GM12891 (cell line): ENCODE results near the gene KLF1.
A peak's percentile ranks its signal among the peaks of the same experiment; 100 is the strongest.
"Not testable (repeated sequence)": the region's sequence is repeated elsewhere in the genome, so short reads cannot be mapped to it uniquely, and the experiment has no call there.

Experiments used
- DNase-seq: peaks from one replicate; pipeline ENCODE4 v3.0.0; 2011; ENCODE audit warnings: low spot score; ENCODE audit not compliant: insufficient read length
- FAIRE-seq: peaks from 2 replicates; lab custom pipeline; 2011; peaks lifted over from hg19 to GRCh38; lab: Jason Lieb, UNC
- PAX5 ChIP-seq: IDR thresholded peaks from 2 replicates; pipeline ENCODE4 v1.6.1; 2011; ENCODE audit warnings: low read length, moderate library complexity, mild to moderate bottlenecking; ENCODE audit not compliant: insufficient read depth, severe bottlenecking
- POLR2A ChIP-seq: IDR thresholded peaks from 2 replicates; pipeline ENCODE4 v1.6.1; 2011; ENCODE audit warnings: low read depth, low read length, control low read depth
- POLR2AphosphoS5 ChIP-seq: IDR thresholded peaks from 2 replicates; pipeline ENCODE4 v1.6.1; 2011; ENCODE audit warnings: low read depth, low read length, control low read depth
- POU2F2 ChIP-seq: IDR thresholded peaks from 2 replicates; pipeline ENCODE4 v1.6.1; 2011; ENCODE audit warnings: low read depth, mild to moderate bottlenecking, control low read depth, low read length, moderate library complexity
- SPI1 ChIP-seq: IDR thresholded peaks from 2 replicates; pipeline ENCODE4 v1.6.1; 2011; ENCODE audit warnings: low read depth, low read length, control low read depth
- TAF1 ChIP-seq: IDR thresholded peaks from 2 replicates; pipeline ENCODE4 v1.6.1; 2011; ENCODE audit warnings: low read depth, low read length, control low read depth

Gene KLF1

GRCh38 chr19:12921047-12921446 lies 34.0 kb upstream of the KLF1 start:
- TF ChIP-seq TAF1 (no peak), SPI1 (no peak), POLR2A (no peak), POU2F2 (no peak), PAX5 (no peak), POLR2AphosphoS5 (no peak)
- no peak for FAIRE-seq
- no peak for DNase-seq

DNA sequence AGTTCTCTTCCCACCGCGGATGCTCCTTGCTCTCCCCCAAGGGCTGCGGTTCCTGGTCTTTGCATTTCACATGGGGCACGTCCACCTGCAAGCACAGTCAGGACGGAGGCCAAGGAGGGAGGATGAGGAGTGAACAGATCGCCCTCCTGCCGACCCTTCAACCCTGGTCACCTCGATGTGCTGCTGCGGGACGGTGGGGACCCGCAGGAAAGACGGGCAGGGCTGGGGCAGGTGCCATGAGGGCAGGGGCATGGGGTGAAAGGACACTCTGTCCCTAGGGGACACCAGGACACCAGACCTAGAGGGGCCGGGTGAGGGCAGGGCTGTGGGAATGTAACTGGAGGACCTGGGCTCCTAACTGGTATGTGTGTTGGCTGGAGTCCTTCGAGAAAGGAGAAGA lies 31.3 kb upstream of the KLF1 start:
- no peak for DNase-seq
- FAIRE-seq, result no peak
- TF ChIP-seq POLR2AphosphoS5 (no peak), SPI1 (no peak), PAX5 (no peak), POU2F2 (no peak), TAF1 (no peak), POLR2A (no peak)

GRCh38 chr19:12915860-12916259 lies 28.9 kb upstream of the KLF1 start:
- not testable (repeated sequence) for DNase-seq, FAIRE-seq

- FAIRE-seq, result peak; percentile 84
- DNase-seq, result peak; percentile 51
These were observed 27.1 kb upstream of the KLF1 start for GRCh38 chr19:12913851-12914690.

GRCh38 chr19:12913011-12913561 lies 26.1 kb upstream of the KLF1 start:
- FAIRE-seq (no peak), DNase-seq (no peak)
- TF ChIP-seq PAX5, result no peak
- no peak for TF ChIP-seq POLR2AphosphoS5
- TF ChIP-seq SPI1, result no peak
- TF ChIP-seq POU2F2, result no peak
- no peak for TF ChIP-seq TAF1
- no peak for TF ChIP-seq POLR2A

More at GRCh38 chr19:12913851-12914690, 27.1 kb upstream of the KLF1 start:
- TF ChIP-seq POLR2A, result peak; percentile 60
- TF ChIP-seq SPI1, result 0 out of 2 replicates have a peak, but pooled peaks have one; percentile 17
- peak; percentile 49 for TF ChIP-seq POLR2AphosphoS5
- TF ChIP-seq PAX5, result no peak
- TF ChIP-seq TAF1, result no peak
- TF ChIP-seq POU2F2, result no peak

DNA sequence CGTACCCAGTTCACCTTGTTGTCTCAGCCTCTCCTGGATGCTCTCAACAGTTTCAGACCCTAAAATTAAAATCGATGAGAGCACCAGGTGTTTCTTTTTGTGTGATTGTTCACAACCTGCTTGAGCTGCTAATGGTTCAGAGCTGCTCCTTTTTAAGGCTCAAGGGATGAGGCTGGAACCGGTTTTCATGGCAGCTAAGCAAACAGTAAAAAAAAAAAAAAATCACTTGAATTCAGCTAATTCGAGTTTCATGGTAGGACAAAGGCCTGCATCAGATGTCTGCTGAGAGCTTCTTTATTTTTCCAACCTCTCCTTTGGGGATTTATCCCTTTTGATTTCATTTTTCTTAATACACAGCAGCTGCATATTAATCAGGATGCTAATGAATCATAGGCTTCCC lies 25.6 kb upstream of the KLF1 start:
- DNase-seq, result no peak
- no peak for TF ChIP-seq POLR2A
- TF ChIP-seq SPI1, result no peak
- no peak for TF ChIP-seq PAX5
- TF ChIP-seq POLR2AphosphoS5, result no peak
- TF ChIP-seq TAF1, result no peak
- no peak for TF ChIP-seq POU2F2
- no peak for FAIRE-seq

- FAIRE-seq, result no peak
- no peak for TF ChIP-seq POU2F2
- TF ChIP-seq SPI1, result no peak
- TF ChIP-seq TAF1, result no peak
- no peak for TF ChIP-seq PAX5
- TF ChIP-seq POLR2AphosphoS5, result no peak
- no peak for TF ChIP-seq POLR2A
These were observed 20.2 kb upstream of the KLF1 start for GRCh38 chr19:12907166-12907565.

GRCh38 chr19:12899891-12900518 lies 13.0 kb upstream of the KLF1 start:
- peak; percentile 63 for DNase-seq
- FAIRE-seq, result peak; percentile 94
- TF ChIP-seq TAF1, result no peak
- no peak for TF ChIP-seq POLR2A
- peak; percentile 71; the same call in 1 of the 2 replicates for TF ChIP-seq POU2F2
- peak; percentile 24 for TF ChIP-seq PAX5

More at GRCh38 chr19:12907166-12907565, 20.2 kb upstream of the KLF1 start:
- DNase-seq, result no peak

DNA sequence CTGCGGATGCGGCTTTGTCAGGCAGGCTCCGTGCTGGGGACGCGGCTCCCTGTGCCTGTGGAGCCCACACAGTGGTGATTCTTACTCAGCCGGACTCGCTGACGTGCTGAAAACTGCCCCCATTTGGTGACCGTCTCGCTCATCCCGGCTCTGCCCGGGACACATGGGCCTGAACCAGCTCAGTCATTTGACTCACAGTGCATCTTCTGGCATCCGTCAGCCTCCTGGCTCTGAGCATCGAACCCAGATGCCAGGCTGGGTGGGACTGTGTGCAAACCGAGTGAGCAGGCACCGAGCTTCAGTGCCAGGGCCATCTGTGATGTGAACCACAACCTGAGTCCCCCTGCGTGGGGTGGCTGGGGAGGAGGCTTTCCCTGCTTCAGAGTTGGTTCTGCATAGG lies 9.5 kb upstream of the KLF1 start:
- no peak for FAIRE-seq

GRCh38 chr19:12893582-12893981 lies 6.6 kb upstream of the KLF1 start:
- FAIRE-seq (no peak), DNase-seq (no peak)
- TF ChIP-seq POLR2A (no peak), TAF1 (no peak), POU2F2 (no peak), PAX5 (no peak), SPI1 (no peak), POLR2AphosphoS5 (no peak)

More for the DNA sequence above, 9.5 kb upstream of the KLF1 start:
- DNase-seq, result no peak
- TF ChIP-seq POU2F2 (no peak), POLR2AphosphoS5 (no peak), PAX5 (no peak), POLR2A (no peak), TAF1 (no peak), SPI1 (no peak)
